GM04504 (cell line): ENCODE measurements around the gene SLC46A1.

ENCODE experiments used
- DNase-seq: peaks from one replicate; pipeline ENCODE4 v3.0.0-alpha.2; 2012; ENCODE audit warnings: low read depth

SLC46A1 gene

GRCh38 chr17:28357061-28357900, 48.7 kb downstream of the SLC46A1 start, which contains the start of gene POLDIP2:
Gene POLDIP2 (minus strand): TSS chr17:28357527. CDS start chr17:28357448, 79 bp downstream.
- DNase-seq = peak; percentile 85

GRCh38 chr17:28350271-28350670, 55.7 kb downstream of the SLC46A1 start:
- no peak for DNase-seq

DNA sequence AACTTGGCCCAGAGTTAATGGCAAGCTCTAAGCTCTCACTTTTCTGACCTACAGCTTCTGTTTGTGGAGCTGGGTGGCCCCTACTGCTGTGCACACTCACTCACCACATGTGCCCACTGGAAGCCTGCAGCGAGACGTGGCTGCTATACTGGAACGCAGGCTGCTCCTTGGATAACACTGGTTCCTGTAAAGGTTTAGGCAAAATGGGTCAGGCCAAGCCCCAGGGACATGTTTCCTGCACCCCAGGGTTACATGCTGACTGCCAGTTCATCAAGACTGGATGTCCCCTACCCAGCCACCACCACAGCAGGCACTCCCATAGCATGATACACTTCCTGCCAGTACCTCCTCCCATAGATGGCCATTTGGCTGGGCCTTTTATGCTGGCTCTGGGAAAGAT, 57.0 kb downstream of the SLC46A1 start:
- no peak for DNase-seq

GRCh38 chr17:28347261-28347891, 58.6 kb downstream of the SLC46A1 start:
- peak; percentile 75 for DNase-seq

- no peak for DNase-seq
These were observed 59.2 kb downstream of the SLC46A1 start for GRCh38 chr17:28346746-28347246.

- DNase-seq = no peak
These were observed 59.8 kb downstream of the SLC46A1 start for GRCh38 chr17:28346199-28346580.

- DNase-seq = no peak
These were observed 60.4 kb downstream of the SLC46A1 start for GRCh38 chr17:28345419-28346198.
